HepG2 (cell line): ENCODE data around the gene ATP7B. TPM values are rescaled to one million over a fixed set of nuclear protein-coding genes. Genes with fewer than 3 reads are reported as not detected.

Experiments used
- ATAC-seq: fragments of 200-7000 bp; cut with Tn5 transposase; 3 replicates; pipeline ENCODE4 v1.9.1; 2020; ENCODE audit warnings: mild to moderate bottlenecking, moderate library complexity
- BruUV-seq: library from RNA; stranded (reverse); fragments of 400-500 nt; replicated peaks from 2 replicates; lab custom pipeline; 2021; lab: Mats Ljungman, UMichigan
- CTCF ChIA-PET: fragments of 300-600 bp; formaldehyde crosslinking; extraction: SDS; loops from one replicate; lab custom pipeline; 2021; ENCODE audit warnings: low total read pairs, inconsistent platforms, low intra/inter-chr PET ratio; lab: Yijun Ruan, JAX
- POLR2A ChIA-PET: fragments of 350-600 bp; sonication (Branson Sonifier 250); formaldehyde crosslinking; loops from one replicate; lab custom pipeline; 2020; ENCODE audit warnings: antibody characterized with exemption, inconsistent platforms; lab: Yijun Ruan, JAX
- DNase-seq: peaks from one replicate; pipeline ENCODE4 v3.0.0-alpha.2; 2015; ENCODE audit warnings: low spot score
- FAIRE-seq: peaks from 3 replicates; lab custom pipeline; 2011; peaks lifted over from hg19 to GRCh38; lab: Jason Lieb, UNC
- H2AFZ ChIP-seq: one replicate; pipeline ENCODE4 v1.6.1; 2011; ENCODE audit warnings: low read length, inconsistent platforms
- H3K27ac ChIP-seq: fragments of 300-600 bp; 3 replicates; pipeline ENCODE4 v1.8.0; 2011; ENCODE audit warnings: mixed run types, mild to moderate bottlenecking, mixed read lengths, low read length, inconsistent platforms; ENCODE audit not compliant: insufficient read depth; ENCODE audit errors: extremely low read length
- H3K27me3 ChIP-seq, 2 experiments: fragments of 200-600 bp in 1 of 2; 2 replicates in 1 of 2; 3 replicates in 1 of 2; pipeline versions ENCODE4 v1.6.0 to v1.8.0; 2011; ENCODE audit warnings: low read length in 2 of 2, mild to moderate bottlenecking in 2 of 2, moderate library complexity in 2 of 2, inconsistent platforms in 1 of 2; ENCODE audit not compliant: insufficient read depth in 2 of 2, control insufficient read depth in 1 of 2
- H3K36me3 ChIP-seq, 2 experiments: fragments of 200-600 bp in 1 of 2; replicated peaks in 1 of 2; 2 replicates in 1 of 2; 3 replicates in 1 of 2; pipeline versions ENCODE4 v1.5.1 to v1.8.0; 2011; ENCODE audit warnings: low read length in 2 of 2, inconsistent platforms in 1 of 2; ENCODE audit not compliant: insufficient read depth in 2 of 2, control insufficient read depth in 1 of 2
- H3K4me1 ChIP-seq: 2 replicates; pipeline ENCODE4 v1.5.1; 2012; ENCODE audit warnings: low read length, inconsistent platforms; ENCODE audit not compliant: insufficient read depth
- H3K4me2 ChIP-seq: 2 replicates; pipeline ENCODE4 v1.6.0; 2011; ENCODE audit warnings: low read depth, low read length, inconsistent platforms
- H3K4me3 ChIP-seq, 3 experiments: fragments of 200-600 bp in 1 of 3; sonication (generic), shearing (Covaris generic) in 1 of 3; replicated peaks in 1 of 3; 2 replicates each; pipeline ENCODE4 v1.5.1; 2011 to 2016; ENCODE audit warnings: low read length in 3 of 3, inconsistent platforms in 2 of 3, low read depth in 2 of 3, mild to moderate bottlenecking in 2 of 3, control low read depth in 1 of 3, mixed read lengths in 1 of 3; ENCODE audit not compliant: insufficient read depth in 1 of 3
- H3K79me2 ChIP-seq: one replicate; pipeline ENCODE4 v1.6.1; 2011; ENCODE audit warnings: low read length, inconsistent platforms; ENCODE audit not compliant: insufficient read depth
- H3K9ac ChIP-seq: 2 replicates; pipeline ENCODE4 v1.6.0; 2011; ENCODE audit warnings: mild to moderate bottlenecking, low read depth, low read length, inconsistent platforms; ENCODE audit not compliant: insufficient read depth
- H3K9me3 ChIP-seq: 2 replicates; pipeline ENCODE4 v1.5.1; 2012; ENCODE audit warnings: mild to moderate bottlenecking, low read length
- H4K20me1 ChIP-seq: 2 replicates; pipeline ENCODE4 v1.6.0; 2011; ENCODE audit warnings: inconsistent platforms, mild to moderate bottlenecking, low read length, moderate library complexity; ENCODE audit not compliant: insufficient read depth
- DNMT1 ChIP-seq: sonication (generic); formaldehyde crosslinking; IDR thresholded peaks from 2 replicates; pipeline ENCODE4 v1.5.1; 2020; ENCODE audit warnings: mild to moderate bottlenecking, missing genetic modification reagents
- GATAD2A ChIP-seq: IDR thresholded peaks from 2 replicates; pipeline ENCODE4 v1.6.1; 2016
- NFRKB ChIP-seq: fragments of 450-650 bp; IDR thresholded peaks from 2 replicates; pipeline ENCODE4 v1.6.1; 2017
- PHF5A ChIP-seq: IDR thresholded peaks from one replicate; pipeline ENCODE4 v1.6.1; 2018; ENCODE audit warnings: low read depth, missing genetic modification reagents; ENCODE audit not compliant: unreplicated experiment
- SIX1 ChIP-seq: sonication (generic); formaldehyde crosslinking; IDR thresholded peaks from 2 replicates; pipeline ENCODE4 v1.4.0; 2020; ENCODE audit warnings: missing genetic modification reagents, borderline replicate concordance
- SRSF4 ChIP-seq: fragments of 200-400 bp; formaldehyde crosslinking; IDR thresholded peaks from one replicate; pipeline ENCODE4 v1.6.1; 2018; ENCODE audit warnings: mild to moderate bottlenecking, low read depth, low read length, moderate library complexity; ENCODE audit not compliant: poor library complexity, severe bottlenecking
- THRA ChIP-seq: sonication (generic); formaldehyde crosslinking; IDR thresholded peaks from 2 replicates; pipeline ENCODE4 v1.4.0; 2020; ENCODE audit warnings: missing genetic modification reagents, borderline replicate concordance
- TRIM24 ChIP-seq: sonication (generic); formaldehyde crosslinking; IDR thresholded peaks from 2 replicates; pipeline ENCODE4 v1.8.0; 2022; ENCODE audit warnings: mild to moderate bottlenecking, missing genetic modification reagents
- ZBTB39 ChIP-seq: sonication (generic); formaldehyde crosslinking; IDR thresholded peaks from 2 replicates; pipeline ENCODE4 v1.5.0; 2020; ENCODE audit warnings: missing genetic modification reagents
- ZBTB49 ChIP-seq: sonication (generic); formaldehyde crosslinking; IDR thresholded peaks from 2 replicates; pipeline ENCODE4 v1.4.0; 2020; ENCODE audit warnings: missing genetic modification reagents, borderline replicate concordance
- ZNF12 ChIP-seq: sonication (generic); formaldehyde crosslinking; IDR thresholded peaks from 2 replicates; pipeline ENCODE4 v1.5.0; 2020; ENCODE audit warnings: missing genetic modification reagents
- ZNF607 ChIP-seq: sonication (generic); formaldehyde crosslinking; IDR thresholded peaks from 2 replicates; pipeline ENCODE4 v1.5.1; 2020; ENCODE audit warnings: missing genetic modification reagents, mild to moderate bottlenecking, borderline replicate concordance
- ZNF691 ChIP-seq: sonication (generic); formaldehyde crosslinking; IDR thresholded peaks from 2 replicates; pipeline ENCODE4 v1.4.0; 2020; ENCODE audit warnings: missing genetic modification reagents, low read depth, mild to moderate bottlenecking, borderline replicate concordance
- ZNF770 ChIP-seq: sonication (generic); formaldehyde crosslinking; IDR thresholded peaks from 2 replicates; pipeline ENCODE4 v1.5.0; 2020; ENCODE audit warnings: mild to moderate bottlenecking, missing genetic modification reagents
- WGBS: methylation state at CpG from one replicate; pipeline ENCODE4 v1.1.6; 2017; ENCODE audit warnings: low lambda C conversion rate; 5-methylcytosine and 5-hydroxymethylcytosine counted together
- in situ Hi-C: cut with HindIII; loops from 2 replicates; pipeline ENCODE4 v1.10.0; 2017; ENCODE audit warnings: low pct_unique_long_range_greater_than_20kb; ENCODE audit not compliant: extremely low pct_ligation_motif_present
- intact Hi-C: fragments of 100-400 bp; cut with micrococcal nuclease; formaldehyde crosslinking; loops from one replicate; pipeline ENCODE4 v1.10.0; 2022; ENCODE audit not compliant: unreplicated experiment
- polyA plus RNA-seq, 8 experiments: library from polyadenylated mRNA; depleted of rRNA in 3 of 8; stranded (reverse) in 7 of 8; unstranded in 1 of 8; fragments of >200 nt; fragmentation: Illumina TruSeq in 4 of 8; extraction: Trizol in 4 of 8; gene quantifications; 2 replicates each; pipeline versions ENCODE4 v1.2.1 to v1.2.3, GENCODE V29; 2011 to 2016; ENCODE audit warnings: low read depth in 4 of 8, missing spikeins in 1 of 8, mixed read lengths in 1 of 8; ENCODE audit not compliant: insufficient read depth in 1 of 8
- total RNA-seq, 5 experiments: library from RNA; depleted of rRNA; stranded (reverse); fragments of >200 nt; fragmentation: Illumina TruSeq; extraction: Trizol; gene quantifications; 2 replicates each; pipeline ENCODE4 v1.2.3, GENCODE V29; 2016; ENCODE audit warnings: low read depth in 1 of 5

The ATP7B gene
- total and polyA plus RNA-seq, 2 of the 13 experiments (the other 11 are each of a cell fraction or from before 2014, with no cell fraction given): 31.8 to 57.4 TPM

- Histone ChIP-seq H3K4me2 (no peak overlapping the region), H3K9ac (no peak overlapping the region), H2AFZ (no peak overlapping the region), H3K79me2 (no peaks in the 10 kb centered on the region), H3K4me3 (no peak overlapping the region), H3K27me3 (no peaks in the 10 kb centered on the region), H3K9me3 (no peaks in the 10 kb centered on the region), H3K27ac (no peak overlapping the region), H3K36me3 (0 out of 5 replicates have a peak, but pooled peaks cover 0 to 3% of the 10 kb centered on the region in 2 experiments), H4K20me1 (no peaks in the 10 kb centered on the region), H3K4me1 (peaks cover 28% of the 10 kb centered on the region)
- ATAC-seq (no peak; the same call in 2 of the 3 replicates), FAIRE-seq (peak; percentile 32), DNase-seq (no peak)
- ChIA-PET CTCF (no interaction called here), POLR2A (interaction anchor here (0.9 kb wide), 1 partner anchor 8 kb away, joined by 9 read pairs; no protein-coding TSS in a partner anchor)
- BruUV-seq: no TSS peak
- WGBS: 90% methylated on average over 5 of the region's 5 CpGs
- in situ Hi-C loops: no loop called here
- intact Hi-C loops: no loop called here
- TF ChIP-seq ZBTB39 (no peak), ZNF607 (CRISPR knock-in tag) (no peak), ZBTB49 (CRISPR knock-in tag) (no peak), DNMT1 (CRISPR knock-in tag) (no peak), ZNF12 (CRISPR knock-in tag) (no peak), ZNF770 (CRISPR knock-in tag) (peak; percentile 51; the same call in 1 of the 2 replicates), GATAD2A (CRISPR knock-in tag) (0 out of 2 replicates have a peak, but pooled peaks have one; percentile 12), NFRKB (no peak), THRA (no peak), SRSF4 (no peak), TRIM24 (CRISPR knock-in tag) (no peak), SIX1 (CRISPR knock-in tag) (peak; percentile 37; the same call in 1 of the 2 replicates), PHF5A (CRISPR knock-in tag) (no peak), ZNF691 (CRISPR knock-in tag) (no peak)
Measured at GRCh38 chr13:52034616-52035226, 23.5 kb upstream of the ATP7B start.
